GM10266 (cell line): ENCODE data around the gene SYCP2.

Source experiments
- DNase-seq: peaks from one replicate; pipeline ENCODE4 v3.0.0; 2012; ENCODE audit errors: extremely low spot score
- TF ChIP-seq, protein P1 (sequence below): IDR thresholded peaks from 2 replicates; pipeline ENCODE4 v1.5.1; 2012; ENCODE audit warnings: mild to moderate bottlenecking, low read depth; ENCODE audit not compliant: control insufficient read depth, insufficient read depth; ENCODE audit errors: missing control alignments

SYCP2 gene

GRCh38 chr20:59925899-59926298 is 7.5 kb downstream of the SYCP2 start:
- no peak for DNase-seq

DNA sequence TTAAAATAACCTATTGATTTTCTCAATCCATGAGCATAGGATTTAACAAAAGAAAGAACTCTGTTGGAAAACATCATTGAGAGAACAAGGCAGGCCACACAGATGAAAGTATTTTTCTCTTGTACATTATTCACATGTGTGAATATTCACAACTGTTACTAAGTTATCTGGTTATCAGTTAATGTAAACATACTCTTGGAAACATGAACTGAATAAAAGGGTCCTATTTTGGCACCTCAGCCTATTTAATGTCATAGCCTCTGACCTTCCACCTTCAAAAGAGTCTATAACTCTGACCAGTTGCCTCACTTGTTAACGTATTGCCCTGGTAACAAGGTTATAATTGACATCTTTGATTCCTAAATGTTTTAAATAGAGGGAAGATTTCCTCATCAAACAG is 8.1 kb downstream of the SYCP2 start:
- TF ChIP-seq, protein P1, sequence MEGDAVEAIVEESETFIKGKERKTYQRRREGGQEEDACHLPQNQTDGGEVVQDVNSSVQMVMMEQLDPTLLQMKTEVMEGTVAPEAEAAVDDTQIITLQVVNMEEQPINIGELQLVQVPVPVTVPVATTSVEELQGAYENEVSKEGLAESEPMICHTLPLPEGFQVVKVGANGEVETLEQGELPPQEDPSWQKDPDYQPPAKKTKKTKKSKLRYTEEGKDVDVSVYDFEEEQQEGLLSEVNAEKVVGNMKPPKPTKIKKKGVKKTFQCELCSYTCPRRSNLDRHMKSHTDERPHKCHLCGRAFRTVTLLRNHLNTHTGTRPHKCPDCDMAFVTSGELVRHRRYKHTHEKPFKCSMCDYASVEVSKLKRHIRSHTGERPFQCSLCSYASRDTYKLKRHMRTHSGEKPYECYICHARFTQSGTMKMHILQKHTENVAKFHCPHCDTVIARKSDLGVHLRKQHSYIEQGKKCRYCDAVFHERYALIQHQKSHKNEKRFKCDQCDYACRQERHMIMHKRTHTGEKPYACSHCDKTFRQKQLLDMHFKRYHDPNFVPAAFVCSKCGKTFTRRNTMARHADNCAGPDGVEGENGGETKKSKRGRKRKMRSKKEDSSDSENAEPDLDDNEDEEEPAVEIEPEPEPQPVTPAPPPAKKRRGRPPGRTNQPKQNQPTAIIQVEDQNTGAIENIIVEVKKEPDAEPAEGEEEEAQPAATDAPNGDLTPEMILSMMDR = no peak
- DNase-seq = no peak

More at GRCh38 chr20:59925899-59926298, 7.5 kb downstream of the SYCP2 start:
- TF ChIP-seq, protein P1 = no peak

DNA sequence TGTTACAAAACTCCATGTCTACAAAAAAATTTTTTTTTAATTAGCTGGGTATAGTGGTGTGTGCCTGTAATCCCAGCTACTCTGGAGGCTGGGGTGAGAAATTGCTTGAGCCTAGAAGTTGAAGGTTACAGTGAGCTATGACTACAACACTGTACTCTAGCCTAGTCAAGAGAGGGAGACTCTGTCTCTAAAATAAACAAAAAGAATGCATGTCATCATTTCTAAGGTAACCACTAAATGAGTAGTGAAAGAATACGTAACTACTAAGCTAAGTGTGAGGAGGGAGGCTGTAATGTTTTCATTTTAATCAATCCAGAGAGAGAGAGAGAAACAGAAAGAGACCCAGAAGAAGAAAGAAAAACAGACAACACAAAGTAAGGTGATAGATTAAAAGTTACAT is 9.9 kb downstream of the SYCP2 start:
- TF ChIP-seq, protein P1 = no peak
- no peak for DNase-seq

GRCh38 chr20:59920944-59921343 is 12.5 kb downstream of the SYCP2 start:
- DNase-seq = no peak
- TF ChIP-seq, protein P1 = no peak

DNA sequence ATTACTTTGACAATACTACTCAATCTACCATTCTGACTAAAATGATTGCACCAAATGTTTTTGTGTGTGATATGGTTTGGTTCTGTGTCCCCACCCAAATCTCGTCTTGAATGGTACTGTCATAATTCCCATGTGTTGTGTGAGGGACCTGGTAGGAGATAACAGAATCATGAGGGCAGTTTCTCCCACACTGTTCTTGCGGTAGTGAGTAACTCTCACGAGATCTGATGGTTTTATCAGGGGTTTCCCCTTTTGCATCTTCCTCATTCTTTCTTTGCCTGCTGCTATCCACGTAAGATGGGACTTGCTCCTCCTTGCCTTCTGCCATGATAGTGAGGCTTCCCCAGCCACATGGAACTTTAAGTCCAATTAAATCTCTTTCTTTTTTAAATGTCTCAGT is 20.8 kb downstream of the SYCP2 start:
- TF ChIP-seq, protein P1 = no peak
- no peak for DNase-seq

- DNase-seq = no peak
- TF ChIP-seq, protein P1 = no peak
Measured at GRCh38 chr20:59911041-59911440, 22.4 kb downstream of the SYCP2 start.

- TF ChIP-seq, protein P1 = no peak
- no peak for DNase-seq
Measured at GRCh38 chr20:59908855-59909254, 24.6 kb downstream of the SYCP2 start.
